GF-D8 (cell line): Measurements from ENCODE around the gene DSG1.
"Not testable (repeated sequence)": the region's sequence is repeated elsewhere in the genome, so short reads cannot be mapped to it uniquely, and the experiment has no call there.

Experiments used
- DNase-seq: peaks from one replicate; lab custom pipeline; 2025; lab: John Stamatoyannopoulos, UW

Gene DSG1

DNA sequence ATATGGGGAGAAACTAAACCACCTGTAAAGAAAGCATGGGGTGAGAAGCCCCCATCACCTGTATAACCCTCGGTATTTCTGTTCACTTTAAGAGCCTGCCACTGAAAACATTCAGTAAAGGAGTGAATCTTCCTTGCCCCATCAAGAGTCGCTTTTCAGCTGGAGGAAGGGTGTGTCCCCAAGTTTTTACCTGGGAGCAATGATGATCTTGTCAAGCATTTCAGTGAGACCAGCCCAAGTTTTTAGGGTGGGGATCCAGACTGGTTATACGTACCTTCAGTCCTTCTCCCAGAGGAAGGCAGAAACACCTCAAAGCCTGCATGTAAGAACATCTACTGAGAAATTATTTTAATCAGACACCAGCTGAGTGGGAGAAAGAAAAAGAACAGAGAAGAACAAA, at the start of gene DSG1:
TSS of gene DSG1 (plus strand) at position 301 of the 400 bp plus-strand sequence. CDS start 141 bp downstream, outside the sequence.
- no peak for DNase-seq

- no peak for DNase-seq
These were observed 49.0 kb upstream of the DSG1 start for GRCh38 chr18:31268985-31269406.

GRCh38 chr18:31269566-31269965, 48.4 kb upstream of the DSG1 start:
- DNase-seq, result no peak

GRCh38 chr18:31270578-31270977, 47.4 kb upstream of the DSG1 start:
- DNase-seq, result no peak

DNA sequence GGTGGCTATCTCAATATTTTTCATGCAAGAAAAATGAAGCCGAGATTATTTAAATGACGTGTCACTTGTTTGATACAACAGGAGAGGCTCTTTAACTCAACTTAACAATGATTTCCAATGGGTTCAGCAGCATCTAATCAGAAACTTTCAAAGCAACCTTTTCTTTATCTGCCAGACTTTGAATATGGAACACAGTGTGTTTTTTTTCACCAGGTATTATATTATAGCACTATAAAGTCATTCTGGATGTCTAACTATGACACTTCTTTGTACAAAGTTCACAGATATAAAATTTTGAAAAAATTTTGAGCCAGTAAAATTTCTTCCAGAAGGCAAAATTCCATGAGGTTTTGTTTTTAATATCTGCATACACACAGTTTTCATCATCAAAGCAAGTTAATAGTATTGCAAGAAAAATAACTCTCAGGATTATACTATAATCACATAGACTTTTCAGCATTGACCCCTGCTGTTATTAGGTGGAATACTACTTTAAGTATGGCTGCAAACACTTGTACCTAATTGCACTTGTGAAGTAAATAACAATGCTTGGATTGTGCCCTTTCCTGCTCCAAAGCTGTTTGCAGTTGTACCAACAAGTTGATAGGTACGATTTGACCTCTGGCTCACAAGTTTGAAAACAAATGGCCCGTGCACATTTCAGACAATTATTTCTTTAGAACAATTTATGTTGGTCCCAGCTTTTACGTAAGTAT, 44.0 kb upstream of the DSG1 start:
- no peak for DNase-seq

DNA sequence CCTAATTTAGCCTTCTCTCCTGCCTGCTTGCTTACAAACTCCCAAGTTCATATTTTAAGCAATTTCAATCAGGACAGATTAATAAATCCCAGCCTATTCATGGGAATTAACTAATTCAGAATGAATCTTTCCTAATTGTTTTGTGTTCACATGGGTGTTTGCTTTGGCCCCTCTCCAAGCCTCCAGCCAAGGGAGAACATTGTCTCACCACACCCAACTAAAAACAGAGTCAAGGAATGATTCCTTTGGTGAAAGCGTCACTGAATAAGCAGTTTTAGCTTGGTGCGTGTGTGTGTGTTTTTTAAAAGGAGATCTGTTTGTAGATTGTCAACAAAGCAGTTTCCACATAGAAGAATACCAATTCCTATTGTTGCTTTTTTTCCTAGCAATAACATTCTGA, 43.0 kb upstream of the DSG1 start:
- DNase-seq, result no peak

GRCh38 chr18:31275722-31276463, 42.1 kb upstream of the DSG1 start:
- DNase-seq, result peak; percentile 19

DNA sequence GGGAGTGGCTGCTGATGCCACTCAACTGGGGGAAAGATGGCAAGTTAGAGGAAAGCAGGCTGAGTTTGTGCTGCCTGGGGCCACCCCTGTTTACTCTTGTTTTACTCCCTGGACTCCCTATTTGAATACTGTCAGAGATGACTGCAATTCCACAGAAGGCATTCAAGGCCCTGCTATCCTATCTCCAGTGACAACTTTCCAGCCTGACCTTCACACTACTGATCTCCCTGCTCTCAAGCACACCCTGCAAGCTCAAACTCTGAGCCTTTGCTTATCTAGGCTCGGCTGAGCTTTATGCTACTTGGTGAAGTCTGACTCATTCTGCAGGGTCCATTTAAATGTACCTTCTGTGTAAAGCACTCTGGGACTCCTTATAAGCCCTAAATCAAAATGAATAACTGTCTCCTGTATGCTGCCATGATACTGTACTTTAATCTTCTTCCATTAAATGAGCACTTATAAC, 39.3 kb upstream of the DSG1 start:
- DNase-seq, result no peak

- no peak for DNase-seq
These were observed 37.5 kb upstream of the DSG1 start for GRCh38 chr18:31280502-31280901.

GRCh38 chr18:31281437-31281836, 36.5 kb upstream of the DSG1 start:
- DNase-seq, result no peak

DNA sequence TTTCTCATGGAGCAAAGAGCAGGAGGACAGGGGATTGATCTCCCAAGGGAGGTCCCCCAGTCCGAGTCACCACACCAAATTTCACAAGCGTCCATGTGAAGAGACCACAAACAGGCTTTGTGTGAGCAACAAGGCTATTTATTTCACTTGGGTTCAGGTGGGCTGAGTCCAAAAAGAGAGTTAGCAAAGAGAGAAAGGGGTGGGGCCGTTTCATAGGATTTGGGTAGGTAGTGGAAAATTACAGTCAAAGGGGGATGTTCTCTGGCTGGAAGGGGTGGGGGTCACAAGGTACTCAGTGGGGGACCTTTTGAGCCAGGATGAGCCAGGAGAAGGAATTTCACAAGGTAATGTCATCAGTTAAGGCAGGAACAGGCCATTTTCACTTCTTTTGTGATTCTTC, 28.5 kb upstream of the DSG1 start:
- DNase-seq, result not testable (repeated sequence)

GRCh38 chr18:31291688-31292087, 26.3 kb upstream of the DSG1 start:
- DNase-seq, result no peak

DNA sequence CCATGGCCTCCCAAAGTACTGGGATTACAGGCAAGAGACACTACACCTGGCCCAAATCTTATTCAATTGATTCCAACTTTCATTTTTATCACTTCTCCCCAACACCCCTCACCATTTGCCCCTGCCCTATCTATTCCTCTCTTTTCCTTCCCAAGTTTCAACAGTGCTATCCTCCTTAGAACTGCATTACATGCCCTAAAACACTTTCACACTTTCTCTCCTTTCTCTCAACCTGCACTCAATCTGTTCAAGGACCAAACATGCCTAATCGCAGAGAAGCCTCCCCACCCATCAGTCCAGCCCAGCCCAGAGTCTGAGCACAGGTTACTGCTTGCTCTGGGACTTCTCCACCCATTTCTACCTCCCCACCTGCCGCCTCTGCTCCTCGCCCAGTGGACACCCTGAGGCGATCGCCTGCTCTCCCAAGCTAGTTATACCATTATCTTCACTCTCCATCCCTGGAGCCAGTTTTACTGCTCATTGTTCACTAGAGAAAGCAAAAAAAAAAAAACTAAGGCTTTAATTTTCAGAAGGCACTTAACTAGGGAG, 23.7 kb upstream of the DSG1 start:
- no peak for DNase-seq

DNA sequence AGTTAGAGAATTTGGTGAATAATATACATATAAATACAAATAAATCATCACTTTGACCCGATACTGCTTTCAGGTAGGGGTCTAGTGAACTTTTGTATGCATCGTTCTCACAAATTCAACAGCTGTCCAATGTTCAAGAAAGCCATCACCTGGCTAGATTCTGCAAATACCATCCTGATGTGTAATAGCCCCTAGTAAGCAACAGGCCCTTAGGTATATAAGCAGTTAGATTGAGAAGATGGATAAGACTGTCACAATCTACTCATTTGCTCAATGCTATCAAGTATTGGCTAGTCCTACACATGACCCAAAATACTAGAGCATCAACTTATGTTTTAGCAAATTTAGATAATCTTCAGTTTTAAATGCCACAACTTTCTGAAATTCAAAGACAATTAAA, 20.7 kb upstream of the DSG1 start:
- no peak for DNase-seq

DNA sequence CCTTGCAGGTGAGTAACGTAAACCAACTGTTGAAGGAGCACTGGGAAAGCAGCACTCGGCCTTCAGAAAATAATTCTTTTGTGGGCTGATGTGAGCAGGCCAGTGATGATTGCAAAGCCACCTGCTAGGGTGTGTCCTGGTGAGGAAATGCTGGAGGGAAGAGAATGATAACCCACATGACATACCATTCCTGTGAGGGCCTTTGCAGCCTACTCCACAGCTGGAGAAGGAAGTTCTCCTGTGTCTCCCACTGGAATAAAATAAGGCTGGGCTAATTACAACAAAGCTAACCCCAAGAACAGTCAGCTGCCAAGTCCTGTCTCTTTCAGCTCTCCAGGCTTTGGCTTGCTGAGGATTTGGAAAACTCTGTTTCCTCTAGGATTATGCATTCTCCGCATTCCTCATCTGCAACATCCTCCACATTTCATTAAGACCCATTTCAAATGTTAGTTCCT, 16.7 kb upstream of the DSG1 start:
- no peak for DNase-seq

GRCh38 chr18:31302991-31303390, 15.0 kb upstream of the DSG1 start:
- no peak for DNase-seq

DNA sequence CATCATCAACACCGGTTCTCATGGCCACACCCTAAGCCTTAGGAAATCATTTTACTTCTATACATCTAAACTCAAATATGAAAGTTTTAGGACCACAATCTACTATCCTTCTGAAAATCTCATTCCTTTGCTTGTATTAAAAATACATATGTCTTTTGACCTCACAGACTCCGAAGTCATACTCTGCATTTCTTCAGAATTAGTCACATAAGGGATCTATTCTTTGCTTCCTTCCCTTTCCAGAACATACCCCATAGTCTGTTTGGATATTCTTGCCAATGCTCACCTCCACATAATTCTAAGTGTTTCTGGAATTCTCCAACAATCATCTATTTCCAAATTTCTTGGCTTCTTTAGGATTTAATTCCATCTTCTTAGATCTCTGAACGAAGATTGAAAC, 14.2 kb upstream of the DSG1 start:
- DNase-seq, result no peak

- DNase-seq, result no peak
These were observed 8.8 kb upstream of the DSG1 start for GRCh38 chr18:31309115-31309514.

- no peak for DNase-seq
These were observed 986 bp upstream of the DSG1 start for GRCh38 chr18:31316974-31317373.

GRCh38 chr18:31321719-31322118, 3.8 kb downstream of the DSG1 start:
- DNase-seq, result no peak

GRCh38 chr18:31325051-31325450, 7.1 kb downstream of the DSG1 start:
- DNase-seq, result no peak

GRCh38 chr18:31329787-31330438, 12.0 kb downstream of the DSG1 start:
- DNase-seq, result no peak

GRCh38 chr18:31343454-31343853, 25.5 kb downstream of the DSG1 start:
- no peak for DNase-seq
